Esophagus muscularis mucosa (tissue), 3 donors: ENCODE measurements around the gene LHFPL6.

Experiments used
- CTCF ChIP-seq, 3 experiments: fragments of 200-600 bp in 2 of 3; fragments of 450-650 bp in 1 of 3; sonication (generic) in 2 of 3; IDR thresholded peaks; one replicate each; pipeline ENCODE4 v1.5.1; 2017 to 2019; ENCODE audit warnings: antibody characterized with exemption in 3 of 3, mild to moderate bottlenecking in 2 of 3, moderate library complexity in 1 of 3
- POLR2A ChIP-seq: fragments of 450-650 bp; IDR thresholded peaks from one replicate; pipeline ENCODE4 v1.6.1; 2017; ENCODE audit warnings: antibody characterized with exemption, moderate library complexity, mild to moderate bottlenecking, low read depth
- POLR2AphosphoS5 ChIP-seq, 2 donors: sonication (generic); formaldehyde crosslinking; IDR thresholded peaks; one replicate each; pipeline ENCODE4 v1.6.1; 2017; ENCODE audit warnings: antibody characterized with exemption in 2 of 2

GRCh38 chr13:39632994-39633393, 30.0 kb upstream of the LHFPL6 start:
- TF ChIP-seq POLR2A (no peak), CTCF (IDR thresholded peaks at IDR 0.05) (no peak), POLR2AphosphoS5 (IDR thresholded peaks at IDR 0.05) (no peak)
